22Rv1 (cell line): ENCODE results near the gene SCCPDH.
"Not testable (repeated sequence)": the region's sequence is repeated elsewhere in the genome, so short reads cannot be mapped to it uniquely, and the experiment has no call there.

ENCODE experiments used
- CTCF ChIP-seq: fragments of 450-650 bp; IDR thresholded peaks from 2 replicates; pipeline ENCODE4 v1.5.1; 2017; ENCODE audit warnings: mild to moderate bottlenecking
- ZFX ChIP-seq: fragments of 450-650 bp; IDR thresholded peaks from 2 replicates; pipeline ENCODE4 v1.6.1; 2017; ENCODE audit warnings: antibody characterized with exemption, borderline replicate concordance

GRCh38 chr1:246729040-246729439 lies 4.8 kb downstream of the SCCPDH start:
- TF ChIP-seq CTCF, ZFX: not testable (repeated sequence)
